Astrocyte (in vitro differentiated cells and primary cell): ENCODE data around the gene PPP6C.

Experiments used
- EZH2 ChIP-seq: IDR thresholded peaks from 2 replicates; pipeline ENCODE4 v1.6.1; 2012; ENCODE audit warnings: mild to moderate bottlenecking, low read length, inconsistent platforms; ENCODE audit not compliant: insufficient read depth
- TF ChIP-seq, protein P1 (sequence below): IDR thresholded peaks from 2 replicates; pipeline ENCODE4 v1.5.1; 2011; ENCODE audit warnings: low read depth, mild to moderate bottlenecking, inconsistent platforms, low read length, moderate library complexity; ENCODE audit not compliant: insufficient read depth

DNA sequence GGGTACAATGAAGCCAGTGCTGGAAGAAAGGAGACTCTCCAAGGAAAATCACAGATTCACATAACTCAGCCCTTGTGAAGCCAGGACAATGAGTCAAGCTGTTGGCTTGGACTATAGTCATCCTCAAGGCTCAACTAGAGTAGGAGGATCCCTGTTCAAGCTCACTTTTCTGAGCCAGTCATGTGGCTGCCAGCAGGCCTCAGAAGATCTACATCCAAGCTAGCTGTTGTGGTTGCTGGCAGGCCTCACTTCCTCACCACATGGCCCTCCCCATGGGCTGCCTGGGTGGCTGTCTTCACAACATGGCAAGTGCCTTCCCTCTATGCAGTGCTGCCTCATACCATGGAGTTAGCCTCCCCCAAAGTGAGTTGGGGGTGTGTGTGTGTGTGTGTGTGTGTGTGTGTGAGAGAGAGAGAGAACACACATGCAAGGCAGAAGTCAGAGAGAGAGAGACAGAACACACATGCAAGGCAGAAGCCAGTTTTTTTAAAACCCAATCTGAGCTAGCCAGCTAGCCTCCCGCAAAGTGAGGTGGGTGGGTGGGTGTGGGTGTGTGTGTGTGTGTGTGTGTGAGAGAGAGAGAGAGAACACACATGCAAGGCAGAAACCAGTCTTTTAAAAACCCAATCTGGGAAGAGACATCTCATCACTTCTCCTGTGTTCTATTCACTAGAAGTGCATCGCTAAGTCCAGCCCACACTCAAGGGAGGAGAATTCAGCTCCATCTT lies 63.4 kb downstream of the PPP6C start:
- TF ChIP-seq, protein P1, sequence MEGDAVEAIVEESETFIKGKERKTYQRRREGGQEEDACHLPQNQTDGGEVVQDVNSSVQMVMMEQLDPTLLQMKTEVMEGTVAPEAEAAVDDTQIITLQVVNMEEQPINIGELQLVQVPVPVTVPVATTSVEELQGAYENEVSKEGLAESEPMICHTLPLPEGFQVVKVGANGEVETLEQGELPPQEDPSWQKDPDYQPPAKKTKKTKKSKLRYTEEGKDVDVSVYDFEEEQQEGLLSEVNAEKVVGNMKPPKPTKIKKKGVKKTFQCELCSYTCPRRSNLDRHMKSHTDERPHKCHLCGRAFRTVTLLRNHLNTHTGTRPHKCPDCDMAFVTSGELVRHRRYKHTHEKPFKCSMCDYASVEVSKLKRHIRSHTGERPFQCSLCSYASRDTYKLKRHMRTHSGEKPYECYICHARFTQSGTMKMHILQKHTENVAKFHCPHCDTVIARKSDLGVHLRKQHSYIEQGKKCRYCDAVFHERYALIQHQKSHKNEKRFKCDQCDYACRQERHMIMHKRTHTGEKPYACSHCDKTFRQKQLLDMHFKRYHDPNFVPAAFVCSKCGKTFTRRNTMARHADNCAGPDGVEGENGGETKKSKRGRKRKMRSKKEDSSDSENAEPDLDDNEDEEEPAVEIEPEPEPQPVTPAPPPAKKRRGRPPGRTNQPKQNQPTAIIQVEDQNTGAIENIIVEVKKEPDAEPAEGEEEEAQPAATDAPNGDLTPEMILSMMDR = no peak
- TF ChIP-seq EZH2 = no peak
